ENCODE results near the gene BARHL1.

BARHL1 gene

DNA sequence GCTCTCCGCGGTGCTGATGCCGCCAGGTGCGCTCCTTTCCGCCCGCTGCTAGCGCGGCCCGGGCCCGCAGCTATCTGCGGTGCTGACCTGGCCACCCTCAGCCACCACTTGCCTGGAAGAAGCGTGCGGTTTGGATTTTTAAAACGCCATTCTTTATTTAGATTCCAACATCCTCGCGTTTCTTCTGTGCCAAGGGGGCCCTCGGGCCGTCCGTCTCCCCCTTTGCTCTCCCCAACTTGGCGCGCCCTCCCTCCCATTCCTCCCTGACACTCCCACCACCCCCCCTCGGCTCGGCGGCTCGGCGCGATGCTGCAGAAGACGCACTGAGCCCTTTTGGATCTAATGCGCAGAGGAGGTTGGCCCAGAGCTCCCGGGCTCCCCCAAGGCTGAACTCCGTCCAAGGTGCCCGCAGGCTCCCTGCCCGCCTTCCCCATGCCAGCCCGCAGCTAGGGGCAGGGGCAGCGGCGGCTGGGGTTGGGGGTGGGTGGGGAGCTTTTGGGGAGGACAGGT lies at the start of gene BARHL1:
TSS of gene BARHL1 (plus strand) at position 331 of the 510 bp plus-strand sequence. CDS start 192 bp downstream, outside the sequence.
- DNase-seq (ENCODE audit: low spot score): no peak

DNA sequence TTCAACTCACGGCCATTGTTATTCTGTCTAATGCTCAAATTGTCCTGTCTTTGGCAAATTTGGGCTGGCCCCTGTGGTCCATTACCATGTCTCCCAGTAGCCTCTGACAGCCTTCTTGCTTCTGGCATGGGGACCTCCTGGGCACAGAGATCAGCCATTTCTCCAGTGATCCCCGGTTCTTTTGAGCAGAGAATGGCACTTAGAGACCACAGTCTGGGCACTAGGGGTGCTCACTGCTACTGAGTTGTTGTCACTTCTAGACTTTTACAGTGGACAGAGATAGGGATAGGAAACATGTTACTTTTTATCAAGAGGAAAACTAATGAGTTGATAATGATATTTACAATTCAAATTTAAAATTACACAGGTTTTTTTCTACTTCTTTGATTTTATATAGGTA lies 47.6 kb upstream of the BARHL1 start:
- DNase-seq (ENCODE audit: low spot score): no peak

DNA sequence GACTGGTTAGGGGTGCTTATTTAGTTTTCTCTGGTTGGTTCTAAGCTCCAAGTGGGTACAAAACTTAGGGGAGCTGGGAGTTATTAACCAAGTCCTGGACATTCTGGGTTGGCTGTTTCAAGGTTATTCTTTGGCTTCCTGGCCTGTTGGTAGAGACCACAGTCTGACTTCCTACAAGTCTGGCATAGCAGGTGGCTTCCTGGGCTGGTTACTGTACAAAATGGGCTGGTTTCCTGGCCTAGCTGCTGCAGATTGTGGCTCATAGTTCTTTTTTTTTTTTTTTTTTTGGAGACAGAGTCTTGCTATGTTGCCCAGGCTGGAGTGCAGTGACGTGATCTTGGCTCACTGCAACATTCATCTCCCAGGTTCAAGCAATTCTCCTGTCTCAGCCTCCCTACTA lies 46.3 kb upstream of the BARHL1 start:
- DNase-seq (ENCODE audit: low spot score): no peak

DNA sequence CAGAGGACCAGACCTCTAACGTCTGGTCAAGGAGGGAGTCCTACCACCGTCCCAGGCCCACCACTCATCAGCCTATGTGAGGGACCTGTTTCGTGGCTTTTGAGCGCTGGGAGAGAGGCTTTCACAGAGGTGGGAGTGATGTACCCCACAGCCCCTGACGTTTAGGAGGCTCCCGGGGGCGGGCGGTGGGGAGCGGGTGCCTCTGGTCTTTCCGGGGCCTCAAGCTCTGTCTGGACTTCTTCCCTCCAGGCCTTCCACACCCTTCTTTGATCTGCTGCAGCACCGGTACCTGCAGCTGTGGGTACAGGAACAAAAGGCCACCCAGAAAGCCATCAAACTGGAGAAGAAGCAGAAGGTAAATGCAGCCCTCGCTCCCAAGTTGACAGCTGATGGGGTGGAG lies 45.1 kb upstream of the BARHL1 start:
- no peak for DNase-seq (ENCODE audit: low spot score)

DNA sequence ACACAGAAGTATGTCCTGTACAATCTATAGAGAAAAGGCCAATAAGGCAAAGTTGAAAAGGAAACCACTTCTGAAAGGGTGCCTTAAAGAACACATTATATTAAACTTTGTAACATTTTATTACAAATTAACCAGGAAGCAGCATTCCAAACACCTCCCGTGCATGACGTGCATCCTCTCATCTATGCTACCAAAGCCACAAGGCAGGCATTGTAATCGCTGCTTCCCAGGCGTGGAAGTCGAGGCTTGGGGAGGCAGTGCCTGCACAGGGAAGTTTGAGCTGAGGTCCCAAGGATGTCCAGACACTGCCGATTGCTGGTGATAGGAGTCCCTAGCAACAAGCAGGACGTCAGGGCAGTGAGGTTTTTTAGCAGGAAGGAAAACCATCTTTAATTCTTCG lies 44.3 kb upstream of the BARHL1 start:
- peak; percentile 90 for DNase-seq (ENCODE audit: low spot score)

DNA sequence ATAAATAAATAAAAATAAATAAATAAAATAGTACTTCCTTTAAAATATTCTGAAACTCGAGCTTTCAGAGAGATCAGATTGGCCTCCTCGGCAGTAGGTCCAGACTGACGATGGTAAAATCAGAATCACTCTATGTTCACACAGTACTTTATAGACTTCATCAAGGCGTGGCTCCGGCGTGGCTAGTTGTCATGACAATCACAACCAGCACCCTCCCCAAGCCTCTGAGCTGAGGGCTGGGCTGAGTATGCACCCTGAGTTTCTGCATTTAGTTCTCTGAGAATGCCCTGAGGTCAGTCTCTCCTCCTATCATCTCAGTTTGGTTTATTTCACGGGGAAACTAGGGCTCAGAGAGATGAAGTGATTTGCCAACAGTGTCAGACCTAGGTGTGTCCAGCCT lies 43.3 kb upstream of the BARHL1 start:
- DNase-seq (ENCODE audit: low spot score): no peak

DNA sequence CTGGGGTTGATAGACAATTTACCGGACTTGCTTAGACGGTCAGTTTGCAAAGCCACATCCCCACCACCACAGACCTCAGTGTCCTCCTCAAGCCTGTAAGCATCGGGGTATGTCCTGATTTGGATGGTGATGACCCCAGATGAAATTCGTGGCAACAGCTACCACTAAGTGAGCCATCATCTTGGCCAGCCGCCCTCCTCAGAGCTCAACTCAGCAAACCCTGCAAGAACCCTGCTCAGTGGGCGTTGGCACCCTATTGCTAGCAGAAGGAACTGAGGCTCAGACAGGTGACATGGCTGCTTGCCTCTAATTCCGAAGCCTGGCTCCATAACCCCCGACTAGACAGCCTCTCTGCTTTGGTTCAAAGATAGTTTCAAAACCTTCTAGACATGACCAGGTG lies 41.4 kb upstream of the BARHL1 start:
- no peak for DNase-seq (ENCODE audit: low spot score)

DNA sequence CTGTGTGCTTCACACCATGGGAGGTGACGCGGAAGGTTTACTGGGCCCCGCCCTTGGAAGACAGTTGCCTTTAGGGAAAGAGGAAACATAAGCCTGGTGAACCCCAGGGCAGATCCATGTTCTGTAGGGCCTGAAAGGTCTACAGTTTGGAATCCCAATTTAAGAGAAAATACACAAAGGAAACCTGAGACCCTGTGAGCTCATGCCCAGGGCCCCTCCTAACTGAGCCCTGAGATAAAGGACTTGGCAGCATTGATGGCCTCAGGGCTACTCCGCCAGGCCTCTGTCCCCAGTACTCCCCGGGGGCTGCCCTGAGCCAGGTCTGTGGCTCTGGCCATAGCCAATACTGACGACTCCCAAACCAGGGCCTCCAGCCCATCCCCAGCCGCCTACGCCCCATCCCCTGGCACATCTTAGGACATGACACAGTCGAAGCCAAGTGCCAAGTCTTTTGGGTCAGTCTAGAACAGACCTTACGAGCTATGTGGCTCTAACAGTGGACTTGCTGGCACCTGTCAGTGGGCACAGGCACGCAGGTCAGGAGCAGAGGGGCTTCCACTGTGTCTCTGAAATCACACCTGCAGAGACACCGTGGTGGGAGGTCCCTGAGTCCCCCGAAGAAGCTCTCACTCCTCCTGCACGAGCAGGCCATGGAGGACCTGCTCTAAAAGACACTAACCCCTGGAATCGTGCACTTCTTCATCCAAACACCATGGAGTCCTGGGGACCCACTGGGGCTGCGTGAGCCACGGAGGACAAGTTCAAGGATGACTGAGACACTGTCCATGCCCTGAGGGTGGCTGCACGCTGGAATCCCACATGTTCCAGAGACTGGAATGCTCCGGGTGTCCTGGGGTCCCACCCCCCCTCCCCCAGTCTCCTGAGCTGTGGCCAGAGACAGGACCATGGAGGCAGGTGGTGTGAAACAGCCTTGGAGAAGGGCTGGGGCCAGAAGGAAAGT lies 40.3 kb upstream of the BARHL1 start:
- DNase-seq (ENCODE audit: low spot score): no peak

DNA sequence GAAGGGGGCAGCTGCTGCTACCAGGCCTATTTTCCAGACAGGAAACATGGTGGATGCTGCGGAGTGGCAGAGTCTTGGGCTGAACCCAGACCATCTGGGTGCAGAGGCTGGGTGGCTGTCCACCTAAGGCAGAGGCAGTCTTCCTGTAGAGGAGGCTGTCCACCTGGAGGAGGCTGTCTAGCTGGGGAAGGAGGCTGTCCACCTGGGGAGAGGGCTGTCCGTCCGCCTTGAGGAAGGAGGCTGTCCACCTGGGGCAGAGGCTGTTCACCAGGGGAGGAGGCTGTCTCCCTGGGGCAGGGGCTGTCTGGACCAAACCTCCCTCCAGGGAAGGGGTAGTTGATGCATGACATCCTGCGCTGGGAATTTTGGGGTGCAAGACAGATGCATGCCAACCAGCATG lies 39.2 kb upstream of the BARHL1 start:
- DNase-seq (ENCODE audit: low spot score): no peak

DNA sequence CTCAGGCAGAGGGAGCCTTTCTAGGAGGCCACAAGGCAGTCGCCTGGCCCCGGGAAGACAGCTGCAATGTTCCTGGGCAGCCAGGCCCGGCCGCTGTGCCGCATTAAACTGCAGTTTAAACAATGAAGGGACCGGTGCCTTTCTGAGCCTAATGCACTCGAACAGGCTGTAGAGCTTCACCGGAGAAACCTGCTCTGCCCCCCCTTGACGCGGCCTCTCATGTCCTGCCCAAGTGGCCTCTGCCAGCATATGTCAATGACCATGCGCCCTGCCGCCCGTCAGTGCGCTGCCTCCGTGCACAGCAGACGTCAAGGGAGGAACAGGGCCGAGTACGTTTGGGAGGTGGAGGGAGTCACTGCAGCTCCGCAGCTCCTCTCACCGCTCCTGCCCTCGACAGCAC lies 38.4 kb upstream of the BARHL1 start:
- DNase-seq (ENCODE audit: low spot score): no peak

DNA sequence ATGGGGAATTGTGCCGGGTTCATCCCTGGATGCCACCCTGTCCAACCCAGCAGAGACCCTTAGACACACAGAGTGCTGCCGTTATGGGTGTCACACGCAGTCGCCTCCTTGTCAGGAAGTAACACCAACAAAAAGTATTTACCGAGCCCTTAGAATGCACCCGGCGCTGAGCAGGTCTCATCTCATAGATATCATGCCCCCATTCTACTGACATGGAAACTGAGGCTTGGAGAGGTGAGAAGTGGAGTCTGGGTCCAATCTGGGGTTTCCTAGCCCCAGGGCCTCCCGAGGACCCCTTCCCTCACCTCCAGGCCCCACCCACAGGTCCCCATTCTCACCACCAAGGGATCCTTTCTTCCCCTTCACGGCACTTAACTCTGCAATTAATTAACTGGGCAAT lies 36.8 kb upstream of the BARHL1 start:
- DNase-seq (ENCODE audit: low spot score): no peak

DNA sequence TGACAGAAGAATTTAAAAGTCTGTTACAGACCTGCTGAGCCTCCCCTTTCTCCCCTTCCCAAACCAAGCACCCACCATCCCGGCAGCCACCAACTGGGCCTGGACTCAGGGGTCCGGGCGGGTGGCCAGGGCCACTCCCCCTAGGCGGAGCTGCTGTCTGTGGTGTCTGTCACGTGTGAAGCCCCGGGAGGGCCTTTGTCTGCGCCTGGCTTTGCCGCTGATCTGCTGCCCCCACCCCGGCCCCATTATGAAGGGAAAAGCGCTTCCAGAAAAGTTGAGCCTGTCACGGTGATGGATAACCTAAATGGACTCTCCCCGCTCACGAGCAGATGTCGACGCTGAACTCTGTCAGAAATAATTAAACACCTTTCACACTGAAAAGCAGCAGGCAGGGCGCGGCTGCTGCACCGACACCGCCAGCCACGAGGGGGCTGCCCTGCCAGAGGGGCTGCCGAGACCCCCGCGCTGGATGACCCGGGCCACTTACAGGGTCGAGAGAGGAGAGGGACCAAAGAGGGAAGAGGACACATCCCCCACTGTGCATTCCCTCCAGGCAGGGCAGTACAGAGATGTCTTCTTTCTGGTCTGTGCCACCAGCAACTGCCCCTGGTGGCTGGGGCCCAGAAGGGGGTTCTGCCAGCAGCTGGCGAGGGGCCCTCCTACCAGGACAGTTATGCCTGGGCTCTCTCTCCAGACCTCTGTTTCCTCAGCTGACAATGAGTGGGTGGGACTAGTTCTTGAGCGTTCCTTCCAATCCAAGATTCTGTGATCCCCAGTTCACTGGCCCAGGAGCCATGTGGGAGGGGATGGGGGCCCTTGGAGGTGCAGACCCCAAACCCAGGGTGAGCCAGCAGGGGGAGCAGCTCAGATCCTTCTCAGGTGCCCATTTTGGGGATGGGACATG lies 36.0 kb upstream of the BARHL1 start:
- peak; percentile 5 for DNase-seq (ENCODE audit: low spot score)

DNA sequence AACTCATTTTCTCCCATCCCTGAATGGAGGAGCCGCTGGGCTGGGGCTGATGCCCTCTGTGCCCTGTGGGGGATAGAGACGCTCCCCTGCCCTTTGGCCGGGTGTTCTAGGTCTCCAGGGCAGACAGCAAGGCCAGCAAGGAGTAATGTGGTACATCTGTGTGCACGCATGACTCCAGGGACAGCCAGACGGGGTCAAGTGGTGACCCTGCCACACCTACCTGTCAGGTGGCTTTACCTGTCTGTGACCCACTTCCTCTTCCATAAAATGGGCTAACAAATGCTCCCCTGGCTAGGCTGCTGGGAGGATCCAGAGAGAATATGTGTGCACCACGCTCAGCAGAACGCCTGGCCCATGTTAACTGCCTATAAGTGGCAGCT lies 35.4 kb upstream of the BARHL1 start:
- no peak for DNase-seq (ENCODE audit: low spot score)

DNA sequence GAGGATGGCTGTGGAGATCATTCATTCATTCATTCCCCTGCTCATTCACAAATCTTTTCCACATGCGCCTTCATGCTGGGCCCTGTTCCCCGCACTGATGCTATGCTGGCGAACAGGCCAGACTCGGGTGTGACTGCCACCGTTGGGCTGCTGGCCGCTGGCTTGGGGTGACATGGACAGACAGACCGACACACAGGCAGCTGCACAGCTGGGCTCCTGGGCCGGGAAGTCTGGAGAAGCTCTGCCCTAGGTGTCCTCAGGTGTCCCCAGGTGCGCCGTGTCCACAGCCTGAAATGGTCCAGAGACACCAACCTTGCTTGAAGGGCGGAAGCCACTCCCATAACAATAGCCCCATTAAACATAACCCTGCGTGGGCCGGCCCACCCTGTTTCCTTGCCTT lies 35.0 kb upstream of the BARHL1 start:
- DNase-seq (ENCODE audit: low spot score): no peak

DNA sequence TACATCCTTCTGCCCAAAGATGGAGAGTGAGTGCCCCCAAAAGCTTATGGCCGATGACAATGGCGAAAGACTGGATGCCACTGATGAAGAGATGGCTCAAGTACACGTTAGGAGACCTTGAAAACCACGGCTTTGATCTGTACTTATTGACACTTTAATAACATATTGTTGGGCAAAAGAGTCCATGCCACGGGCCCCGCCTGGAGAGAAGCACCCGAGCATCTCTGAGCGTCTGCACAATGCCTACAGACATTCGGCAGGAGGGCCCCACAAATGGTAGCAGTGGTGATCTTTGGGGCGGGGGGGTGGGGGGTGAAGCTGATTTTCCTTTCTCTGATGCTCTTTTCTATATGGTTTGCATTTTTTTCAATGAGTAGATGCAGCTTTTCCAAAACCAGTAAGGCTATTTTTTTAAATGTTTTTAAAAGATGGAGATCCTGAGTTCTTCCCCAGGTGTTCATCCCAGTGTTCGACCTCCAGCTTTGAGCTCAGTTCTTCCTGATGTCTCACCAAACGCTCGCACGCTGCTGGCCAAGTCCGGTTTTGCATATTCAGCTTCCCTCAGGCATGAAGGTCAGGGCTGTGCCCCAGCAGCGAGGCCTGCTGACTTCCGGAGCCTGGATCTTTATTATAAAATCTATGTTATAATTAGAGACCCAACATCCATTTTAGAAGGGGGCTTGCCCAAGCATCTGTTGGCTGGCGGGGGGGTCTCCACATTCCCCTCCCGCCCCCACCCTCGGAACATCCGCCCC lies 34.3 kb upstream of the BARHL1 start:
- peak; percentile 23 for DNase-seq (ENCODE audit: low spot score)

DNA sequence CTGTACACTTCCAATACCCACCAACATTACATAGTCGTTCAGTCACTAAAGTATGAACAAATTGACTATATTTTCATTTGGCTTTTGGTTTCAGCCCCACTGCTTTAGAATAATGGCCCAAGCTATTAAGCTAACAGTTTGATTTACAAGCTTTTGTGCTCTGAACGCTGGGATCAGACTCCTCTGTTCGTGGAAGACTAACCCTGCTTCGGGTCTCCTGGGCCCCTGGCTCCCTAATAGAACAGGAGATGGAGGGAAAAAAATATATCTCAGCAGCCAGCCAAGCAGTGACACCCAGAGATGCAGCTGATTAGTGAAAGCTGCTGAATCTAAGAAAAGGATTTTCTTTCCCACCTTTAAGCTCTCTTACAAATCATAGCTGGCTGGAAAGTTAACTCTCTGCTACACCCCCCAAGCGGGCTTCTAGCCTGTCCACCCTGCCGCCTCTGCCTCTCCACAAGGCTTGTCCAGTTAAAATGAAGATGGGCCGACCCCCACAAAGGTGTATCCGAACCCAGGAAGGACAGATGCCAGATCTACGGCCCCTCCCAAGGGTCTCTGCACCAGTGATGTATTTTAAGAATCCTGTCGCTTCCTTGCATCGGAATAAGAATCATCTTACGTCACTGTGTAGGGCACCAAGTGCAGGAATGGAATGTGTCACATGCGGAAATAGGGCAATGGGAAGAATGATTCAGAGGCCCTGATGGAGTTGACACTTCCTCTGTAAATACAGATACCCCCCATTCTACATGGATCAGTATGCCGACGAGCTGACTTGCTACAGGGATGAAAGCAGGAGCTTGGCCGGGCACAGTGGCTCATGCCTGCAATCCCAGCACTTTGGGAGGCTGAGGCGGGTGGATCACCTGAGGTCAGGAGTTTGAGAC lies 33.4 kb upstream of the BARHL1 start:
- peak; percentile 50 for DNase-seq (ENCODE audit: low spot score)

DNA sequence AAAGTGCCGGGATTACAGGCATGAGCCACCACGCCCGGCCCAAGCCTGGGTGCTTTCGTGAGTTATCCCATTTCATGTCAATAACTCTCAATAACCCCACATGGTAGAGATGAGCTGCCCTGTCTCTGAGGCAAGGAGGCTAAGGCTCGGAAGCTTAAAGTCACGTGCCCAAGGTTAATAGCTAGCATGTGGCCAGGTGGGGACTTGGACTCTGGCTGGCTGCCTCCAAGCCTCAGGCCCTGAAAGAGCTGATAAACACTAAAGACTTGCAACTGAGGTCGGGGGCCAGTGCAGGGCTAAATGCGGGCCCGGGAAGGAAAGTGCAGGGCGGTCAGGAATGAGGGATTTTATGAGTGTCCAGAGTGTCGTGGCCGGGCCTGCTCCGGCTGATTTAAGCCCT lies 30.9 kb upstream of the BARHL1 start:
- DNase-seq (ENCODE audit: low spot score): no peak

DNA sequence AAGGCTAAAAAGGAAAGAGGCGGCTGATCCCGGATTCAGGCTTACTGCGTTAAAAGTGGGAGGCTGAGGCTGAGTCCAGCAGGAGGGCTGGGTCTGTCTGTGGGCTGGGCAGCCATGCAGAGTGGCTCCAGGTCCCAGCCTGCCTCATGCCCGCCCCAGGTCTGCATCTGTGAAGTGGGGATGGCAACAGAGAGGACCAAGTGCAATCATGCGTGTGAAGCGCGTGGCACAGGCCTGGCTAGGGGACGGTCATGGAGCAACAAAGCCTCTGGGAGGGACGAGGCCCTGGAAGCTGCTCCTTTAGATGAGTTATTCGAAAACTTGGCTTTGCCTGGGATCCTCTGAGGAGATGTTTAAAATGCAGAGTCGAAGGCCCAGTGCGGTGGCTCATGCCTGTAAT lies 30.4 kb upstream of the BARHL1 start:
- no peak for DNase-seq (ENCODE audit: low spot score)

DNA sequence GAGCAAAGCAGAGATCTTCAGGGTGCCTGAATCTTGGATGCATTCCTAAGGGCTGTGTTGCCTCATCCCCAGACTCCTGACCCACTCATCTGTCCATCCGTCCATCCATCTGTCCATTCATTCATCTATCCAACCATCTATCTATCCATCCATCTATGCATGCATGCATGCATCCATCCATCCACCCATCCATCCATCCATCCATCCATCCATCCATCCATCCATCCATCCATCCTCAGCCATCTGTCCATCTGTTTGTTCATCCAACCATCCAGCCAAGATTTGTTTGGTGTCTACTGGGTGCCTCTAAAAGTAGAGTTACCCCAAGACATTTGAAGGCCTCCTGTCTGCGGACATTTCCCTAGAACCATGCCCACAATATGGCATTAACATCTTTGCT lies 27.7 kb upstream of the BARHL1 start:
- DNase-seq (ENCODE audit: low spot score): no peak

DNA sequence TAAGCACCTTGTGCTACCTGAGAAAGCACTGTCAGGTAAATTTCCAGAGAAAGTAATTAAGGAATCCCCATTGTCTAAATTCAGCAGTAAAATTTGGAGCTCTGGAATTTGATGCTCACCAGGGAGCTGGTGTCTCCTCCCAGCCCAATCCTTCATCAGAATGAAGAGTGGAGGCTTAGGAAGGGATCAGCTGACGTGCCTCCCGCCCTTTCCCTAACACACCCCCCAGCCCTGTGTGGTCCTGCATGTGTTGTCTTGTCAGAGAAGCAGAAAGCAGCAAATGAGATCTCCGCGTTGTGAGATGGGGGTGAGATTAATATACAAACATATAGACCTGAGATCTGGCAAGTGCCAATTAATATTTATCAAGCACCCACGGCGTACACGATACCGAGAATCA lies 26.9 kb upstream of the BARHL1 start:
- DNase-seq (ENCODE audit: low spot score): no peak

DNA sequence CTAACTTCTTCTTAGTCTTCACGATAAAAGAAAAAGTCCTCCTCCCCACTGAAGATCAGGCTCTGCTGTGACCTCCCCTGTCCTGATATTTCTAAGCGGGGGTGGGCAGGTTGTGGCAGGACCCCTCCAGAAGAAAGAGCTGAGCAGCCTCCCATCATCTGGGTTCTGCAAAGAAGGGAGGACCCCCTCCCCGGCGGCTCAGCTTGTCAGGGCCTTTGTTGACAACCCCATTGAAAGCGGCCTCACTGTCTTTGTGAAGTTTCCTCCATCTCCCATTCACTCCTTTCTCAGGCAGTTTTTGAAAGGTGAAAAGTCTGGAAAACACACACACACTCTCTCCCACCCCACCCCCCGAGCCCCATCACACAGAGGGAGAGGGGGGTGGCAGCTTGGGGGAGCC lies 26.2 kb upstream of the BARHL1 start:
- DNase-seq (ENCODE audit: low spot score): no peak
